ENCODE measurements around the gene INTS1.

- TF ChIP-seq EGR1 (IDR thresholded peaks at IDR 0.05) (no peak), EP300 (IDR thresholded peaks at IDR 0.05; ENCODE audit: borderline replicate concordance) (no peak), TCF12 (IDR thresholded peaks at IDR 0.05; ENCODE audit: low read depth) (no peak), TAF1 (IDR thresholded peaks at IDR 0.05; ENCODE audit: low read depth) (no peak)
These were observed 43.0 kb upstream of the INTS1 start for GRCh38 chr7:1546909-1547776.
